Transverse colon (tissue), 3 donors: ENCODE data around the gene MLH3.

Experiments used
- EP300 ChIP-seq: sonication (generic); formaldehyde crosslinking; IDR thresholded peaks from one replicate; pipeline ENCODE4 v1.6.1; 2017; ENCODE audit warnings: antibody characterized with exemption, low read depth
- POLR2A ChIP-seq: fragments of 450-650 bp; IDR thresholded peaks from one replicate; pipeline ENCODE4 v1.6.1; 2016; ENCODE audit warnings: antibody characterized with exemption, mild to moderate bottlenecking, moderate library complexity
- TF ChIP-seq, protein P1 (sequence below), 5 experiments: fragments of 200-600 bp in 3 of 5; fragments of 450-650 bp in 2 of 5; sonication (generic) in 3 of 5; IDR thresholded peaks; 1 replicate in 2 of 5; 2 replicates in 3 of 5; pipeline ENCODE4 v1.5.1; 2016 to 2017; ENCODE audit warnings: antibody characterized with exemption in 5 of 5, inconsistent platforms in 3 of 5, mild to moderate bottlenecking in 2 of 5, moderate library complexity in 1 of 5

- TF ChIP-seq, protein P1, sequence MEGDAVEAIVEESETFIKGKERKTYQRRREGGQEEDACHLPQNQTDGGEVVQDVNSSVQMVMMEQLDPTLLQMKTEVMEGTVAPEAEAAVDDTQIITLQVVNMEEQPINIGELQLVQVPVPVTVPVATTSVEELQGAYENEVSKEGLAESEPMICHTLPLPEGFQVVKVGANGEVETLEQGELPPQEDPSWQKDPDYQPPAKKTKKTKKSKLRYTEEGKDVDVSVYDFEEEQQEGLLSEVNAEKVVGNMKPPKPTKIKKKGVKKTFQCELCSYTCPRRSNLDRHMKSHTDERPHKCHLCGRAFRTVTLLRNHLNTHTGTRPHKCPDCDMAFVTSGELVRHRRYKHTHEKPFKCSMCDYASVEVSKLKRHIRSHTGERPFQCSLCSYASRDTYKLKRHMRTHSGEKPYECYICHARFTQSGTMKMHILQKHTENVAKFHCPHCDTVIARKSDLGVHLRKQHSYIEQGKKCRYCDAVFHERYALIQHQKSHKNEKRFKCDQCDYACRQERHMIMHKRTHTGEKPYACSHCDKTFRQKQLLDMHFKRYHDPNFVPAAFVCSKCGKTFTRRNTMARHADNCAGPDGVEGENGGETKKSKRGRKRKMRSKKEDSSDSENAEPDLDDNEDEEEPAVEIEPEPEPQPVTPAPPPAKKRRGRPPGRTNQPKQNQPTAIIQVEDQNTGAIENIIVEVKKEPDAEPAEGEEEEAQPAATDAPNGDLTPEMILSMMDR (IDR thresholded peaks at IDR 0.05) = no peak
- TF ChIP-seq POLR2A (no peak), EP300 (no peak)
Measured at GRCh38 chr14:75009176-75009575, 42.1 kb downstream of the MLH3 start.
